Measurements from ENCODE around the gene ABCB9.
A peak's percentile ranks its signal among the peaks of the same experiment; 100 is the strongest.

GRCh38 chr12:122880668-122881067 is 85.6 kb downstream of the ABCB9 start:
- peak in 2 of 4 experiments; percentile 48 to 54 for TF ChIP-seq CTCF (IDR thresholded peaks at IDR 0.05)
- no peak for TF ChIP-seq POLR2A (IDR thresholded peaks at IDR 0.05)
- TF ChIP-seq POLR2AphosphoS5 (IDR thresholded peaks at IDR 0.05), result no peak

Measured in gastroesophageal sphincter (tissue), 3 donors.